ENCODE data around the gene MYPN.
A peak's percentile ranks its signal among the peaks of the same experiment; 100 is the strongest.

Gene MYPN

GRCh38 chr10:68099736-68100135 lies 9.6 kb upstream of the MYPN start:
- no peaks in the 10 kb centered on the region for H3K9me3 ChIP-seq (ENCODE audit: control insufficient read depth, low read length)
- H3K36me3 ChIP-seq (ENCODE audit: control insufficient read depth in 1 of 2, insufficient read depth in 2 of 2, low read depth in 1 of 2, low read length in 2 of 2): no peaks in the 10 kb centered on the region
- no peak overlapping the region for H3K9ac ChIP-seq (ENCODE audit: low read length)
- H3K14ac ChIP-seq (ENCODE audit: low read length in 2 of 2): no peak overlapping the region
- H2BK12ac ChIP-seq (ENCODE audit: low read length in 2 of 2): no peak overlapping the region
- peaks cover 4% of the 10 kb centered on the region for H3K4me1 ChIP-seq (ENCODE audit: control insufficient read depth, insufficient read depth, low read depth, low read length)
- 24% methylated on average over 3 of the region's 3 CpGs for WGBS
- no peak overlapping the region for H2AK5ac ChIP-seq (ENCODE audit: low read length, severe bottlenecking)
- no peak overlapping the region for H3K27ac ChIP-seq (ENCODE audit: low read length, poor library complexity, severe bottlenecking)
- H4K8ac ChIP-seq (ENCODE audit: low read length): no peak overlapping the region
- peak; percentile 65 for DNase-seq
- no peaks in the 10 kb centered on the region for H3K79me1 ChIP-seq (replicated peaks; ENCODE audit: low read length, poor library complexity, severe bottlenecking)
- no peak overlapping the region for H3K18ac ChIP-seq (ENCODE audit: low read depth in 1 of 2, low read length in 2 of 2)
- no peak overlapping the region for H3K4me3 ChIP-seq (ENCODE audit: insufficient read depth in 1 of 2, low read depth in 1 of 2, low read length in 2 of 2)
- no peak overlapping the region for H3K23ac ChIP-seq (ENCODE audit: low read length in 2 of 2)
- no peak overlapping the region for H2BK120ac ChIP-seq (ENCODE audit: low read depth, low read length)
- H2AFZ ChIP-seq (ENCODE audit: low read depth, low read length): no peak overlapping the region
- H2BK15ac ChIP-seq (ENCODE audit: low read depth, poor library complexity, severe bottlenecking): no peak overlapping the region
- H3K4ac ChIP-seq (ENCODE audit: low read depth in 1 of 2, low read length in 2 of 2): no peak overlapping the region
- H3K27me3 ChIP-seq (ENCODE audit: control insufficient read depth in 1 of 2, insufficient read depth in 1 of 2, low read length in 2 of 2): no peaks in the 10 kb centered on the region
- no peak overlapping the region for H3K4me2 ChIP-seq (ENCODE audit: low read length, poor library complexity, severe bottlenecking)
- no peak overlapping the region for H4K91ac ChIP-seq (ENCODE audit: low read length)
- no peak overlapping the region for H2BK5ac ChIP-seq (ENCODE audit: low read depth, low read length, poor library complexity, severe bottlenecking)

GRCh38 chr10:68101066-68101465 lies 8.2 kb upstream of the MYPN start:
- no peak for DNase-seq
- H4K91ac ChIP-seq (ENCODE audit: low read length): no peak overlapping the region
- no peaks in the 10 kb centered on the region for H3K79me1 ChIP-seq (replicated peaks; ENCODE audit: low read length, poor library complexity, severe bottlenecking)
- H3K4ac ChIP-seq (ENCODE audit: low read depth in 1 of 2, low read length in 2 of 2): no peak overlapping the region
- no peak overlapping the region for H3K14ac ChIP-seq (ENCODE audit: low read length in 2 of 2)
- H3K27ac ChIP-seq (ENCODE audit: low read length, poor library complexity, severe bottlenecking): no peak overlapping the region
- H3K4me3 ChIP-seq (ENCODE audit: insufficient read depth in 1 of 2, low read depth in 1 of 2, low read length in 2 of 2): no peak overlapping the region
- H2BK120ac ChIP-seq (ENCODE audit: low read depth, low read length): no peak overlapping the region
- H2BK5ac ChIP-seq (ENCODE audit: low read depth, low read length, poor library complexity, severe bottlenecking): no peak overlapping the region
- H2AK5ac ChIP-seq (ENCODE audit: low read length, severe bottlenecking): no peak overlapping the region
- no peak overlapping the region for H3K4me2 ChIP-seq (ENCODE audit: low read length, poor library complexity, severe bottlenecking)
- H3K23ac ChIP-seq (ENCODE audit: low read length in 2 of 2): no peak overlapping the region
- H4K8ac ChIP-seq (ENCODE audit: low read length): no peak overlapping the region
- no peaks in the 10 kb centered on the region for H3K27me3 ChIP-seq (ENCODE audit: control insufficient read depth in 1 of 2, insufficient read depth in 1 of 2, low read length in 2 of 2)
- 94% methylated on average over 1 of the region's 2 CpGs for WGBS
- no peak overlapping the region for H2BK15ac ChIP-seq (ENCODE audit: low read depth, poor library complexity, severe bottlenecking)
- no peaks in the 10 kb centered on the region for H3K9me3 ChIP-seq (ENCODE audit: control insufficient read depth, low read length)
- no peak overlapping the region for H2AFZ ChIP-seq (ENCODE audit: low read depth, low read length)
- no peaks in the 10 kb centered on the region for H3K36me3 ChIP-seq (ENCODE audit: control insufficient read depth in 1 of 2, insufficient read depth in 2 of 2, low read depth in 1 of 2, low read length in 2 of 2)
- H3K18ac ChIP-seq (ENCODE audit: low read depth in 1 of 2, low read length in 2 of 2): no peak overlapping the region
- no peak overlapping the region for H2BK12ac ChIP-seq (ENCODE audit: low read length in 2 of 2)
- peaks cover 2% of the 10 kb centered on the region for H3K4me1 ChIP-seq (ENCODE audit: control insufficient read depth, insufficient read depth, low read depth, low read length)
- H3K9ac ChIP-seq (ENCODE audit: low read length): no peak overlapping the region

- H3K27me3 ChIP-seq (ENCODE audit: control insufficient read depth in 1 of 2, insufficient read depth in 1 of 2, low read length in 2 of 2): no peaks in the 10 kb centered on the region
- no peak overlapping the region for H4K8ac ChIP-seq (ENCODE audit: low read length)
- no peak overlapping the region for H2AFZ ChIP-seq (ENCODE audit: low read depth, low read length)
- H2BK12ac ChIP-seq (ENCODE audit: low read length in 2 of 2): no peak overlapping the region
- H3K4me2 ChIP-seq (ENCODE audit: low read length, poor library complexity, severe bottlenecking): no peak overlapping the region
- WGBS: 77% methylated on average over 3 of the region's 4 CpGs
- no peak overlapping the region for H3K14ac ChIP-seq (ENCODE audit: low read length in 2 of 2)
- H3K36me3 ChIP-seq (ENCODE audit: control insufficient read depth in 1 of 2, insufficient read depth in 2 of 2, low read depth in 1 of 2, low read length in 2 of 2): no peaks in the 10 kb centered on the region
- H3K23ac ChIP-seq (ENCODE audit: low read length in 2 of 2): no peak overlapping the region
- no peak overlapping the region for H3K18ac ChIP-seq (ENCODE audit: low read depth in 1 of 2, low read length in 2 of 2)
- H3K4ac ChIP-seq (ENCODE audit: low read depth in 1 of 2, low read length in 2 of 2): no peak overlapping the region
- no peak overlapping the region for H3K4me3 ChIP-seq (ENCODE audit: insufficient read depth in 1 of 2, low read depth in 1 of 2, low read length in 2 of 2)
- no peak overlapping the region for H4K91ac ChIP-seq (ENCODE audit: low read length)
- DNase-seq: no peak
- H2BK15ac ChIP-seq (ENCODE audit: low read depth, poor library complexity, severe bottlenecking): no peak overlapping the region
- no peaks in the 10 kb centered on the region for H3K79me1 ChIP-seq (replicated peaks; ENCODE audit: low read length, poor library complexity, severe bottlenecking)
- H3K9ac ChIP-seq (ENCODE audit: low read length): no peak overlapping the region
- H3K4me1 ChIP-seq (ENCODE audit: control insufficient read depth, insufficient read depth, low read depth, low read length): peaks cover 4% of the 10 kb centered on the region
- H3K27ac ChIP-seq (ENCODE audit: low read length, poor library complexity, severe bottlenecking): no peak overlapping the region
- H2BK120ac ChIP-seq (ENCODE audit: low read depth, low read length): no peak overlapping the region
- H3K9me3 ChIP-seq (ENCODE audit: control insufficient read depth, low read length): no peaks in the 10 kb centered on the region
- H2BK5ac ChIP-seq (ENCODE audit: low read depth, low read length, poor library complexity, severe bottlenecking): no peak overlapping the region
- no peak overlapping the region for H2AK5ac ChIP-seq (ENCODE audit: low read length, severe bottlenecking)
These were observed 5.9 kb upstream of the MYPN start for GRCh38 chr10:68103261-68103878.

GRCh38 chr10:68103901-68104300 lies 5.4 kb upstream of the MYPN start:
- no peak overlapping the region for H3K4me2 ChIP-seq (ENCODE audit: low read length, poor library complexity, severe bottlenecking)
- no peak overlapping the region for H2AFZ ChIP-seq (ENCODE audit: low read depth, low read length)
- H3K23ac ChIP-seq (ENCODE audit: low read length in 2 of 2): no peak overlapping the region
- no peak overlapping the region for H2BK15ac ChIP-seq (ENCODE audit: low read depth, poor library complexity, severe bottlenecking)
- H2BK12ac ChIP-seq (ENCODE audit: low read length in 2 of 2): no peak overlapping the region
- H4K8ac ChIP-seq (ENCODE audit: low read length): no peak overlapping the region
- DNase-seq: no peak
- H3K27ac ChIP-seq (ENCODE audit: low read length, poor library complexity, severe bottlenecking): no peak overlapping the region
- no peak overlapping the region for H3K18ac ChIP-seq (ENCODE audit: low read depth in 1 of 2, low read length in 2 of 2)
- no CpG with 5 or more reads among the region's 3 CpGs for WGBS
- H3K9ac ChIP-seq (ENCODE audit: low read length): no peak overlapping the region
- no peak overlapping the region for H3K4ac ChIP-seq (ENCODE audit: low read depth in 1 of 2, low read length in 2 of 2)
- H3K4me3 ChIP-seq (ENCODE audit: insufficient read depth in 1 of 2, low read depth in 1 of 2, low read length in 2 of 2): no peak overlapping the region
- H4K91ac ChIP-seq (ENCODE audit: low read length): no peak overlapping the region
- no peaks in the 10 kb centered on the region for H3K9me3 ChIP-seq (ENCODE audit: control insufficient read depth, low read length)
- H3K27me3 ChIP-seq (ENCODE audit: control insufficient read depth in 1 of 2, insufficient read depth in 1 of 2, low read length in 2 of 2): no peaks in the 10 kb centered on the region
- no peak overlapping the region for H2AK5ac ChIP-seq (ENCODE audit: low read length, severe bottlenecking)
- H2BK5ac ChIP-seq (ENCODE audit: low read depth, low read length, poor library complexity, severe bottlenecking): no peak overlapping the region
- no peaks in the 10 kb centered on the region for H3K79me1 ChIP-seq (replicated peaks; ENCODE audit: low read length, poor library complexity, severe bottlenecking)
- H3K4me1 ChIP-seq (ENCODE audit: control insufficient read depth, insufficient read depth, low read depth, low read length): peaks cover 4% of the 10 kb centered on the region
- no peak overlapping the region for H2BK120ac ChIP-seq (ENCODE audit: low read depth, low read length)
- no peak overlapping the region for H3K14ac ChIP-seq (ENCODE audit: low read length in 2 of 2)
- H3K36me3 ChIP-seq (ENCODE audit: control insufficient read depth in 1 of 2, insufficient read depth in 2 of 2, low read depth in 1 of 2, low read length in 2 of 2): no peaks in the 10 kb centered on the region
